ENCODE results near the gene NAB2.

GRCh38 chr12:57124261-57124877 is 35.5 kb downstream of the NAB2 start:
- TF ChIP-seq ESRRA (IDR thresholded peaks at IDR 0.05; ENCODE audit: borderline replicate concordance, low read length) (no peak), ELK1 (IDR thresholded peaks at IDR 0.05; ENCODE audit: low read depth, low read length) (no peak), EP300 (IDR thresholded peaks at IDR 0.05) (no peak), POLR2A (IDR thresholded peaks at IDR 0.05; ENCODE audit: low read length) (no peak), NR3C1 (IDR thresholded peaks at IDR 0.05) (no peak), CTCF (IDR thresholded peaks at IDR 0.05) (peak; percentile 94), RAD21 (conservative IDR thresholded peaks at IDR 0.05 in 1 of 2, IDR thresholded peaks at IDR 0.05 in 1 of 2) (peak; percentile 86 to 92), POLR2AphosphoS2 (conservative IDR thresholded peaks at IDR 0.05; ENCODE audit: low read length) (no peak), MAX (IDR thresholded peaks at IDR 0.05) (0 out of 2 replicates have a peak, but pooled peaks have one; percentile 10), HES2 (IDR thresholded peaks at IDR 0.05) (no peak), REST (IDR thresholded peaks at IDR 0.05) (no peak), RFX5 (IDR thresholded peaks at IDR 0.05) (no peak), CEBPB (IDR thresholded peaks at IDR 0.05) (no peak), HDAC2 (IDR thresholded peaks at IDR 0.05) (no peak)

Data from A549 (cell line).